Neural cell (in vitro differentiated cells): Measurements from ENCODE around the gene RECK. TPM values are rescaled to one million over a fixed set of nuclear protein-coding genes. Genes with fewer than 3 reads are reported as not detected.

Experiments used
- H2AFZ ChIP-seq: fragments of 200-600, 300-800 bp; sonication (generic), shearing (Covaris generic); 2 replicates; pipeline ENCODE4 v1.6.0; 2014; ENCODE audit warnings: low read depth, mild to moderate bottlenecking, antibody characterized with exemption, low read length, moderate library complexity
- H3F3A ChIP-seq: fragments of 200-600 bp; shearing (Covaris generic); 2 replicates; pipeline ENCODE4 v1.6.1; 2016; ENCODE audit warnings: mild to moderate bottlenecking, moderate library complexity, mixed read lengths, antibody characterized with exemption, low read length; ENCODE audit not compliant: insufficient read depth, poor library complexity, severe bottlenecking
- H3K27ac ChIP-seq: fragments of 200-600, 300-800 bp; sonication (generic), shearing (Covaris generic); 2 replicates; pipeline ENCODE4 v1.5.1; 2014; ENCODE audit warnings: mild to moderate bottlenecking, low read length, moderate library complexity
- H3K27me3 ChIP-seq: fragments of 300-800, 200-600 bp; sonication (generic), shearing (Covaris generic); 2 replicates; pipeline ENCODE4 v1.6.0; 2014; ENCODE audit warnings: mild to moderate bottlenecking, low read depth, low read length, moderate library complexity; ENCODE audit not compliant: insufficient read depth
- H3K36me3 ChIP-seq: fragments of 300-800, 200-600 bp; sonication (generic), shearing (Covaris generic); 2 replicates; pipeline ENCODE4 v1.5.1; 2014; ENCODE audit warnings: mild to moderate bottlenecking, antibody characterized with exemption, low read length, moderate library complexity; ENCODE audit not compliant: insufficient read depth
- H3K4me2 ChIP-seq: fragments of 300-800, 200-600 bp; sonication (generic), shearing (Covaris generic); 2 replicates; pipeline ENCODE4 v1.6.0; 2014; ENCODE audit warnings: mild to moderate bottlenecking, low read length
- H3K4me3 ChIP-seq: fragments of 300-800, 200-600 bp; sonication (generic), shearing (Covaris generic); 2 replicates; pipeline ENCODE4 v1.5.1; 2014; ENCODE audit warnings: mild to moderate bottlenecking, low read length, moderate library complexity
- H3K79me2 ChIP-seq: fragments of 200-600 bp; shearing (Covaris generic); replicated peaks from 2 replicates; pipeline ENCODE4 v1.6.0; 2014; ENCODE audit warnings: mild to moderate bottlenecking, low read length, moderate library complexity; ENCODE audit not compliant: insufficient read depth
- H3K9ac ChIP-seq: fragments of 300-800, 200-600 bp; sonication (generic), shearing (Covaris generic); 2 replicates; pipeline ENCODE4 v1.6.1; 2016; ENCODE audit warnings: mild to moderate bottlenecking, low read length, mixed read lengths
- H3K9me2 ChIP-seq: fragments of 200-600 bp; shearing (Covaris generic); 2 replicates; pipeline ENCODE4 v1.6.1; 2016; ENCODE audit warnings: mild to moderate bottlenecking, low read length, mixed read lengths; ENCODE audit not compliant: insufficient read depth
- H3K9me3 ChIP-seq: fragments of 200-600, 300-800 bp; sonication (generic), shearing (Covaris generic); 2 replicates; pipeline ENCODE4 v1.6.1; 2016; ENCODE audit warnings: mild to moderate bottlenecking, mixed run types, low read length, moderate library complexity, mixed read lengths
- H4K20me1 ChIP-seq: fragments of 200-600 bp; shearing (Covaris generic); 2 replicates; pipeline ENCODE4 v1.6.1; 2016; ENCODE audit warnings: mild to moderate bottlenecking, mixed run types; ENCODE audit not compliant: insufficient read depth
- EP300 ChIP-seq: fragments of 450-650 bp; conservative IDR thresholded peaks from 2 replicates; pipeline ENCODE4 v1.6.1; 2014; ENCODE audit warnings: antibody characterized with exemption, mild to moderate bottlenecking, moderate library complexity; ENCODE audit not compliant: poor library complexity, severe bottlenecking
- EZH2 ChIP-seq: fragments of 200-600, 300-800 bp; shearing (Covaris generic), sonication (generic); IDR thresholded peaks from 2 replicates; pipeline ENCODE4 v1.6.1; 2014; ENCODE audit warnings: antibody characterized with exemption, low read length, borderline replicate concordance, mild to moderate bottlenecking; ENCODE audit not compliant: insufficient read depth, poor library complexity, severe bottlenecking
- MXI1 ChIP-seq: fragments of 450-650 bp; conservative IDR thresholded peaks from 2 replicates; pipeline ENCODE4 v1.6.1; 2014; ENCODE audit warnings: antibody characterized with exemption, mild to moderate bottlenecking; ENCODE audit not compliant: poor library complexity, severe bottlenecking
- POLR2AphosphoS5 ChIP-seq: IDR thresholded peaks from 2 replicates; pipeline ENCODE4 v1.6.1; 2012
- RAD21 ChIP-seq: fragments of 450-650 bp; conservative IDR thresholded peaks from 2 replicates; pipeline ENCODE4 v1.6.1; 2014; ENCODE audit warnings: antibody characterized with exemption, mild to moderate bottlenecking, moderate library complexity
- SMC3 ChIP-seq: fragments of 450-650 bp; conservative IDR thresholded peaks from 2 replicates; pipeline ENCODE4 v1.6.1; 2014; ENCODE audit warnings: antibody characterized with exemption, mild to moderate bottlenecking, moderate library complexity; ENCODE audit not compliant: poor library complexity
- TAF1 ChIP-seq: IDR thresholded peaks from 2 replicates; pipeline ENCODE4 v1.6.1; 2012; ENCODE audit warnings: low read depth
- polyA plus RNA-seq: library from polyadenylated mRNA; depleted of rRNA; stranded (reverse); fragments of >200 nt; gene quantifications from 2 replicates; pipeline ENCODE4 v1.2.3, GENCODE V29; 2014
- TF ChIP-seq, protein P1 (sequence below): fragments of 450-650 bp; IDR thresholded peaks from 2 replicates; pipeline ENCODE4 v1.5.1; 2014; ENCODE audit warnings: antibody characterized with exemption, mild to moderate bottlenecking, moderate library complexity; ENCODE audit not compliant: poor library complexity, severe bottlenecking
- TF ChIP-seq, protein P2 (sequence below): IDR thresholded peaks from 2 replicates; pipeline ENCODE4 v1.6.1; 2012; ENCODE audit warnings: borderline replicate concordance

The RECK gene
- polyA plus RNA-seq, 1 donor from 2014 or later, result 6.9 TPM

- no peak overlapping the region for H3K27ac ChIP-seq
These were observed 133.0 kb downstream of the RECK start for GRCh38 chr9:36169708-36170107.

GRCh38 chr9:36170531-36170930 is 133.8 kb downstream of the RECK start:
- Histone ChIP-seq H3K79me2 (no peaks in the 10 kb centered on the region), H3F3A (no peaks in the 10 kb centered on the region), H2AFZ (no peak overlapping the region), H3K27me3 (no peaks in the 10 kb centered on the region), H3K9me2 (no peaks in the 10 kb centered on the region), H3K36me3 (no peaks in the 10 kb centered on the region), H3K27ac (no peak overlapping the region), H3K4me2 (no peak overlapping the region), H3K9ac (no peak overlapping the region), H3K9me3 (no peaks in the 10 kb centered on the region), H3K4me3 (no peak overlapping the region), H4K20me1 (no peaks in the 10 kb centered on the region)
- TF ChIP-seq EP300 (no peak), EZH2 (no peak), POLR2AphosphoS5 (no peak), SMC3 (no peak), MXI1 (no peak)
- TF ChIP-seq, protein P1, sequence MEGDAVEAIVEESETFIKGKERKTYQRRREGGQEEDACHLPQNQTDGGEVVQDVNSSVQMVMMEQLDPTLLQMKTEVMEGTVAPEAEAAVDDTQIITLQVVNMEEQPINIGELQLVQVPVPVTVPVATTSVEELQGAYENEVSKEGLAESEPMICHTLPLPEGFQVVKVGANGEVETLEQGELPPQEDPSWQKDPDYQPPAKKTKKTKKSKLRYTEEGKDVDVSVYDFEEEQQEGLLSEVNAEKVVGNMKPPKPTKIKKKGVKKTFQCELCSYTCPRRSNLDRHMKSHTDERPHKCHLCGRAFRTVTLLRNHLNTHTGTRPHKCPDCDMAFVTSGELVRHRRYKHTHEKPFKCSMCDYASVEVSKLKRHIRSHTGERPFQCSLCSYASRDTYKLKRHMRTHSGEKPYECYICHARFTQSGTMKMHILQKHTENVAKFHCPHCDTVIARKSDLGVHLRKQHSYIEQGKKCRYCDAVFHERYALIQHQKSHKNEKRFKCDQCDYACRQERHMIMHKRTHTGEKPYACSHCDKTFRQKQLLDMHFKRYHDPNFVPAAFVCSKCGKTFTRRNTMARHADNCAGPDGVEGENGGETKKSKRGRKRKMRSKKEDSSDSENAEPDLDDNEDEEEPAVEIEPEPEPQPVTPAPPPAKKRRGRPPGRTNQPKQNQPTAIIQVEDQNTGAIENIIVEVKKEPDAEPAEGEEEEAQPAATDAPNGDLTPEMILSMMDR, result no peak
- TF ChIP-seq, protein P2, sequence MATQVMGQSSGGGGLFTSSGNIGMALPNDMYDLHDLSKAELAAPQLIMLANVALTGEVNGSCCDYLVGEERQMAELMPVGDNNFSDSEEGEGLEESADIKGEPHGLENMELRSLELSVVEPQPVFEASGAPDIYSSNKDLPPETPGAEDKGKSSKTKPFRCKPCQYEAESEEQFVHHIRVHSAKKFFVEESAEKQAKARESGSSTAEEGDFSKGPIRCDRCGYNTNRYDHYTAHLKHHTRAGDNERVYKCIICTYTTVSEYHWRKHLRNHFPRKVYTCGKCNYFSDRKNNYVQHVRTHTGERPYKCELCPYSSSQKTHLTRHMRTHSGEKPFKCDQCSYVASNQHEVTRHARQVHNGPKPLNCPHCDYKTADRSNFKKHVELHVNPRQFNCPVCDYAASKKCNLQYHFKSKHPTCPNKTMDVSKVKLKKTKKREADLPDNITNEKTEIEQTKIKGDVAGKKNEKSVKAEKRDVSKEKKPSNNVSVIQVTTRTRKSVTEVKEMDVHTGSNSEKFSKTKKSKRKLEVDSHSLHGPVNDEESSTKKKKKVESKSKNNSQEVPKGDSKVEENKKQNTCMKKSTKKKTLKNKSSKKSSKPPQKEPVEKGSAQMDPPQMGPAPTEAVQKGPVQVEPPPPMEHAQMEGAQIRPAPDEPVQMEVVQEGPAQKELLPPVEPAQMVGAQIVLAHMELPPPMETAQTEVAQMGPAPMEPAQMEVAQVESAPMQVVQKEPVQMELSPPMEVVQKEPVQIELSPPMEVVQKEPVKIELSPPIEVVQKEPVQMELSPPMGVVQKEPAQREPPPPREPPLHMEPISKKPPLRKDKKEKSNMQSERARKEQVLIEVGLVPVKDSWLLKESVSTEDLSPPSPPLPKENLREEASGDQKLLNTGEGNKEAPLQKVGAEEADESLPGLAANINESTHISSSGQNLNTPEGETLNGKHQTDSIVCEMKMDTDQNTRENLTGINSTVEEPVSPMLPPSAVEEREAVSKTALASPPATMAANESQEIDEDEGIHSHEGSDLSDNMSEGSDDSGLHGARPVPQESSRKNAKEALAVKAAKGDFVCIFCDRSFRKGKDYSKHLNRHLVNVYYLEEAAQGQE, result no peak

More at GRCh38 chr9:36169708-36170107, 133.0 kb downstream of the RECK start:
- no peaks in the 10 kb centered on the region for H3K36me3 ChIP-seq
- H3F3A ChIP-seq, result no peaks in the 10 kb centered on the region
- no peak overlapping the region for H3K9ac ChIP-seq
- no peak overlapping the region for H2AFZ ChIP-seq
- H3K9me2 ChIP-seq, result no peaks in the 10 kb centered on the region
- no peaks in the 10 kb centered on the region for H3K27me3 ChIP-seq
- no peak for TF ChIP-seq POLR2AphosphoS5
- TF ChIP-seq, protein P1, result no peak
- TF ChIP-seq EP300, result no peak
- TF ChIP-seq EZH2, result no peak
- TF ChIP-seq TAF1, result no peak
- TF ChIP-seq, protein P2, result no peak
- TF ChIP-seq RAD21, result no peak
- no peak for TF ChIP-seq SMC3
- H4K20me1 ChIP-seq, result no peaks in the 10 kb centered on the region
- H3K4me2 ChIP-seq, result no peak overlapping the region
- H3K4me3 ChIP-seq, result no peak overlapping the region
- no peaks in the 10 kb centered on the region for H3K9me3 ChIP-seq
- H3K79me2 ChIP-seq, result no peaks in the 10 kb centered on the region
